NCI-H128 (cell line): ENCODE data around the gene TBCD.
"Not testable (repeated sequence)": the region's sequence is repeated elsewhere in the genome, so short reads cannot be mapped to it uniquely, and the experiment has no call there.

ENCODE experiments used
- DNase-seq: peaks from one replicate; lab custom pipeline; 2025; ENCODE audit not compliant: unreplicated experiment; lab: John Stamatoyannopoulos, UW

TBCD gene

DNA sequence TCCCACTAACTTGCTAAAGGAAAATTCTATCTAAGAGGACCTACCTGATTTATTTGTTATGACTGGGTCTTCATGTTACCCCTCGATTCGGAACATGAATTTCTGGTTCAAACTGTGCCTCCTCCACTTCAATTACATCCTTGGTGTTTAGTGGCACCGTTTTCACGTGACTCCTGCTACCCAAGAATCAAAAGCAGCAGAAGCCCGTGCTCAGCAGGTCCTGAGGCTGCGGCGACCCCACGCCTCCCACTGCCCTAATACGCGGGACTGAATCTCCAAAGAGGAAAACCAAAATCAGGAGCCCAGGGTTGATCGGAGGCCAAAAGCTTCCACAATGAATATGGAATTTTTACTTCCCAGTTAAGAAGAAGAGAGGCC lies 233.6 kb downstream of the TBCD start:
- no peak for DNase-seq

DNA sequence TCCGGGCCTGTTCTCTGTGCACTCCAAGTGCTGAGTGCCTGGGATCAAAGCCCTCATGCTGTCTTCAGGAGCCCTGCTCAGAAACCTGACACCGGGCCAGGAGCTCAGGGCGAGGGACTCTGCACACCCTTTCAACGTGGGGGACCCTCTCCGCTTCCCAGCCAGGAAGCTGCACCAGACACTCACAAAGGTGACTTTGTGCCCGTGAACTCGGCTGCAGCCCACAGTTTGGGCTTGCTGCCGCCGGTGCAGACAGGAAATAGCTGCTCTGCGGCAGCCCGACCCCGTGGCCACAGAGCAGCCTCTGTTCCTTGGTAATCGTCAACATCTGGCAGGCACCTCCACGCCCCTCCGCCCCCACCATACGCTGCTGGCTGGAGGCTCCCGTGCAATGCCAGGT lies 234.1 kb downstream of the TBCD start:
- no peak for DNase-seq

DNA sequence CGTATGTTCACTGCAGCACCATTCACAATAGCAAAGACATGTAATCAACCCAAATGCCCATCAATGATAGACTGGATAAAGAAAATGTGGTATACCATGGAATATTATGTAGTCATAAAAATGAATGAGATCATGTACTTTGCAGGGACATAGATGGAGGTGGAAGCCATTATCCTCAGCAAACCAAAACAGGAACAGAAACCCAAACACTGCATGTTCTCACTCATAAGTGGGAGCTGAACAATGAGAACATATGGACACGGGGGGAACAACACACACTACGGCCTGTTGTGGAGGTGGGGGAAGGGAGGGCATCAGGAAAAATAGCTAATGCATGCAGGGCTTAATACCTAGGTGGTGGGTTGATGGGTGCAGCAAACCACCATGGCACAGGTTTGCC lies 237.2 kb downstream of the TBCD start:
- not testable (repeated sequence) for DNase-seq

DNA sequence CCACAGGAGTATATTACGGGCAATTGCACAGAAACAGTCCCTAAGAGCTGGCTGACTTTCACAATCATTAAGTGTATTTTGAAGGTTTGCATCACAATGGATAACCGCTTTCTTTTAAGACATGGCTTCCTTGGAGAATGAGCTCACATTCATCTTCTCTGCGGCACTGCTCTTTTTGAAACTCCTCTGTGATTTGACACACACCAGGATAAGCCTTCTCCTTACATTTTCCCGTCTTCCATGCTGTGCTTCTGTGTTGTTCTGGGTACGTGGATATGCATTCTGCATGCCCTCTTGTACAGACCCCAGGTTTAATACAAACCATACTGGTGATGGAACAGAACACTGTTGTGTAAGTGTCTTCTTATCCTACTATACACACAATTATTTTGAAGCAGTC lies 238.0 kb downstream of the TBCD start:
- DNase-seq: no peak

DNA sequence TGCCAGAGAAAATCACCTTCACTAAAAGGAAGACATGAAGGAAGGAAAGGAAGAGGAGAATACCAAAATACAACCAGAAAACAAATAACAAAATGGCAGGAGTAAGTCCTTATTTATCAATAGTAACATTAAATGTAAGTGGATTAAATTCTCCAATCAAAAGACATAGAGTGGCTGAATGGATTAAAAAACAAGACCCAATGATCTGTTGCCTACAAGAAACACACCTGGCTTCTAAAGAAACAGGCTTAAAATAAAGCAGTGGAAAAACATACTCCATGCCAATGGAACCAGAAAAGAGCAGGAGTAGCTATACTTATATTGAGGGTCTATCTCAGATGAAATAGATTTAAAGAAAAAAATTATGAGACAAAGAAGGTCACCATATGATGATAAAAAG lies 241.1 kb downstream of the TBCD start:
- DNase-seq: no peak
